ENCODE results near the gene PCK1. TPM values are rescaled to one million over a fixed set of nuclear protein-coding genes. Genes with fewer than 3 reads are reported as not detected.

PCK1 gene
- 0.05 to 0.09 TPM (median 0.06 TPM) in 3 of 5 replicates, not detected in the others for total RNA-seq (2022; extraction: Qiagen RNA extraction)

DNA sequence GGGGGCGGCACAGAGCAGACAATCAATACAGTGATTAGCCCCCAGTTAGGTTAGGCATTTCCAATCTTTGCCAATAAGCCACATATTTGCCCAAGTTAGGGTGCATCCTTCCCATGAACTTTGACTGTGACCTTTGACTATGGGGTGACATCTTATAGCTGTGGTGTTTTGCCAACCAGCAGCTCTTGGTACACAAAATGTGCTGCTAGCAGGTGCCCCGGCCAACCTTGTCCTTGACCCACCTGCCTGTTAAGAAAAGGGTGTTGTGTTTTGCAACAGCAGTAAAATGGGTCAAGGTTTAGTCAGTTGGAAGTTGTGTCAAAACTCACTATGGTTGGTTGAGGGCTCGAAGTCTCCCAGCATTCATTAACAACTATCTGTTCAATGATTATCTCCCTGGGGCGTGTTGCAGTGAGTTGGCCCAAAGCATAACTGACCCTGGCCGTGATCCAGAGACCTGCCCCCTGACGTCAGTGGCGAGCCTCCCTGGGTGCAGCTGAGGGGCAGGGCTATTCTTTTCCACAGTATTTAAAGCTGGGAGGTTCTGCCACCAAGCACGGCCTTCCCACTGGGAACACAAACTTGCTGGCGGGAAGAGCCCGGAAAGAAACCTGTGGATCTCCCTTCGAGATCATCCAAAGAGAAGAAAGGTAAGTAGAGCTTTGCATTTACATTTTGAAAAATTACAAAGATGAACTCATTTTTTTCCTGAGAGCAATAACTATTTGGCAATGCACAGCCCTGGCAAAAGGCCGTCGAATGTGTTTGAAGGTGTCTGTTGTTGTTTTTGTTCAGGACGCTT is at the start of gene PCK1:
Gene PCK1, plus strand, starts transcription at position 557 of the 802 bp plus-strand sequence. CDS start 302 bp downstream, outside the sequence.

DNA sequence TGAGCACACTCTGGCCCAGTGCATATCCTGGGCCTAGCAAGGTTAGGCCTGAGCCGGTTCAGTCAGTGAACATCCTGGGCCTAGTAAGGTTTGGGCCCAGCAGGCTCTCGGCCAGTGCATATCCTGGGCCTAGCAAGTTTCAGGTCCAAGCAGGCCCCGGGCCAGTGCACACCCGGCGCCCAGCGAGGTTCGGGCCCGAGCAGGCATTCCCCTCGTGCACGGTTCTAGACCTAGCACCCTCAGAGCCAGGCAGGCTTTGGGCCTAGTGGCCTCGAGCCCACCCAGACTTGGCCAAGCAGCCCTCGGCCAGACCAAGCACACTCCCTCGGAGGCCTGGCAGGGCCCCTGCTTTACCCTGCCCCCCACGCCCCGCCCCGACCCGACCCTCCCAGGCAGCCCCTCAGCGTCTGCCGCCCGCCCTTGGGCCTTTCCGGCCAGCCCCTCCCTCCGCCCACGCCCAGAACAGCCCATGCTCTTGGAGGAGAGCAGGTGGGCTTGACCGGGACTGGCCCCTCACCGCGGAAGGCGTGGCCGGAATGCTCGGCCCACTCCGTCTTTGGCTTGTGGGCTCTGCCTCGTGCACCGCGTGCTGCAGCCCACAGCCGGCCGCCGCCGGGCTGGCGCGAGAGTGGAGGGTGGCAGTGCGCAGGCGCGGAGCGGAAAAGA is 36.3 kb upstream of the PCK1 start, which contains the start of gene CTCFL:
Gene CTCFL, minus strand, starts transcription at position 630 of the 666 bp plus-strand sequence. CDS start 935 bp downstream, outside the sequence.

Other genes starting within 250 kb of the PCK1 start
- gene SPO11, start 231.3 kb upstream of the PCK1 start, total RNA-seq (2022; extraction: Qiagen RNA extraction): not detected in 5 replicates
- gene RAE1, start 209.9 kb upstream of the PCK1 start, total RNA-seq (2022; extraction: Qiagen RNA extraction): 59.7 to 75.0 TPM (median 62.2 TPM) in 5 replicates
- 24.0 to 36.3 TPM (median 34.7 TPM) in 5 replicates for gene RBM38, start 169.7 kb upstream of the PCK1 start, total RNA-seq (2022; extraction: Qiagen RNA extraction)
- gene CTCFL, start 36.0 kb upstream of the PCK1 start, total RNA-seq (2022; extraction: Qiagen RNA extraction): 0.03 to 0.06 TPM (median 0.06 TPM) in 4 of 5 replicates, not detected in the other
- 0.08 TPM in 1 of 5 replicates, not detected in the others for gene ZBP1, start 59.3 kb downstream of the PCK1 start, total RNA-seq (2022; extraction: Qiagen RNA extraction)
- gene PMEPA1, start 148.9 kb downstream of the PCK1 start, total RNA-seq (2022; extraction: Qiagen RNA extraction): 224 to 536 TPM (median 464 TPM) in 5 replicates